ENCODE measurements around the gene GDPGP1.

- TF ChIP-seq POLR2A (IDR thresholded peaks at IDR 0.05) (no peak), CTCF (IDR thresholded peaks at IDR 0.05) (no peak)
These were observed 5.0 kb upstream of the GDPGP1 start for GRCh38 chr15:90228960-90229359.
